ENCODE data around the gene TSEN54. TPM values are rescaled to one million over a fixed set of nuclear protein-coding genes. Genes with fewer than 3 reads are reported as not detected.

Gene TSEN54
- total RNA-seq, 1 donor from 2014 or later: 23.3 TPM

GRCh38 chr17:75523647-75524046 is 7.3 kb downstream of the TSEN54 start:
- Mint-ChIP-seq H3K36me3 (ENCODE audit: unreplicated experiment) (peaks cover 2% of the 10 kb centered on the region), H3K4me1 (ENCODE audit: unreplicated experiment) (peaks cover 5% of the 10 kb centered on the region), H3K27ac (ENCODE audit: unreplicated experiment) (no peak overlapping the region), H3K9me3 (ENCODE audit: unreplicated experiment) (no peaks in the 10 kb centered on the region), H3K27me3 (ENCODE audit: unreplicated experiment) (peaks cover 5% of the 10 kb centered on the region), H3K4me3 (ENCODE audit: unreplicated experiment) (no peak overlapping the region)
- no peak for DNase-seq (ENCODE audit: extremely low spot score, unreplicated experiment)
- TF ChIP-seq CTCF (IDR thresholded peaks at IDR 0.05): no peak

GRCh38 chr17:75524269-75524969 is 8.1 kb downstream of the TSEN54 start:
- H3K9me3 Mint-ChIP-seq (ENCODE audit: unreplicated experiment): no peaks in the 10 kb centered on the region
- peaks cover 5% of the 10 kb centered on the region for H3K4me1 Mint-ChIP-seq (ENCODE audit: unreplicated experiment)
- peaks cover 5% of the 10 kb centered on the region for H3K27me3 Mint-ChIP-seq (ENCODE audit: unreplicated experiment)
- peak overlapping the region; percentile 55 for H3K4me3 Mint-ChIP-seq (ENCODE audit: unreplicated experiment)
- H3K27ac Mint-ChIP-seq (ENCODE audit: unreplicated experiment): no peak overlapping the region
- DNase-seq (ENCODE audit: extremely low spot score, unreplicated experiment): no peak
- TF ChIP-seq CTCF (IDR thresholded peaks at IDR 0.05): no peak
- peaks cover 2% of the 10 kb centered on the region for H3K36me3 Mint-ChIP-seq (ENCODE audit: unreplicated experiment)

- peaks cover 5% of the 10 kb centered on the region for H3K27me3 Mint-ChIP-seq (ENCODE audit: unreplicated experiment)
- H3K4me3 Mint-ChIP-seq (ENCODE audit: unreplicated experiment): peak within 1 kb of the TSS; percentile 55
- TF ChIP-seq CTCF (IDR thresholded peaks at IDR 0.05): peak; percentile 50
- H3K9me3 Mint-ChIP-seq (ENCODE audit: unreplicated experiment): no peaks in the 10 kb centered on the region
- H3K36me3 Mint-ChIP-seq (ENCODE audit: unreplicated experiment): no peaks in the 10 kb centered on the region
- DNase-seq (ENCODE audit: extremely low spot score, unreplicated experiment): no peak
- H3K27ac Mint-ChIP-seq (ENCODE audit: unreplicated experiment): no peak within 1 kb of the TSS
- peaks cover 5% of the 10 kb centered on the region for H3K4me1 Mint-ChIP-seq (ENCODE audit: unreplicated experiment)
These were observed 8.9 kb downstream of the TSEN54 start, which contains the start of gene LLGL2 for GRCh38 chr17:75524970-75525805. TSS of gene LLGL2 (plus strand) at chr17:75525697. CDS start at chr17:75543427, 17,730 bp downstream.

- Mint-ChIP-seq H3K4me3 (ENCODE audit: unreplicated experiment) (peak overlapping the region; percentile 49), H3K27me3 (ENCODE audit: unreplicated experiment) (peaks cover 5% of the 10 kb centered on the region), H3K9me3 (ENCODE audit: unreplicated experiment) (no peaks in the 10 kb centered on the region), H3K36me3 (ENCODE audit: unreplicated experiment) (no peaks in the 10 kb centered on the region), H3K4me1 (ENCODE audit: unreplicated experiment) (peaks cover 5% of the 10 kb centered on the region), H3K27ac (ENCODE audit: unreplicated experiment) (no peak overlapping the region)
- TF ChIP-seq CTCF (IDR thresholded peaks at IDR 0.05): no peak
- DNase-seq (ENCODE audit: extremely low spot score, unreplicated experiment): no peak
These were observed 9.7 kb downstream of the TSEN54 start for GRCh38 chr17:75525806-75526554.

Data from osteocyte (in vitro differentiated cells).